SW480 (cell line): Measurements from ENCODE around the gene GRK5.

Experiments used
- DNase-seq: peaks from one replicate; pipeline ENCODE4 v3.0.0-alpha.2; 2016; ENCODE audit warnings: low spot score

GRK5 gene

DNA sequence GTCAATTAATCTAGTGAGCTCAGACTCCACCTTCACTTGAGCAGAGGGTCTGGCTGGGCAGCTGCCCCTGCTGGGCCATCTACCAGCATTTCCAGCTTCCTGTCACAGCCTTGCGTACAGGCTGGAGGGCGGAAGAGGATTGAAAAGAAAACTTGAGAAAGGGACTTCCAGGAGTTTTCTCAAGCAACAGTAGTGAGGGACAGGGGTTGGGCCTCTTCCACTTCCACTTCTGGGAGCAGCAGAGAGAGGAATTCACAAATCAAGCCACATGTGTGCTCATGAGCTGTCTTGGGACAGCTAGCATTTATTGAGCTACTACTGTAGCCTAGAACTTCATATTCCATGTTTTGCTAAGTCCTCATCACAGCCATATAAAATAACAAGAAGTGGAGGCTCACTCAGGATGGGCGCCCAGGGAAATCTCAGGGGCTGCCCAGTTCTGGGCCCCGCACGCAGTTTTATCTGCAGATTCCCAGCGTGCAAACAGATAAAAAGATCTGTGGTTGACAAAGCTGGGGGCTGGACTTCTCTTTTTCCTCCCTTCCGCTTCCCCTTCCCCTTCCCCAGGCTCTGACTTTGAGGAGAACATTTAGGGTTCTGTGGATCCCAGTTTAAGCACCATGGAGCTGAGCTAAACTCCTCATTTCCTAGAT lies 199.4 kb downstream of the GRK5 start:
- no peak for DNase-seq

DNA sequence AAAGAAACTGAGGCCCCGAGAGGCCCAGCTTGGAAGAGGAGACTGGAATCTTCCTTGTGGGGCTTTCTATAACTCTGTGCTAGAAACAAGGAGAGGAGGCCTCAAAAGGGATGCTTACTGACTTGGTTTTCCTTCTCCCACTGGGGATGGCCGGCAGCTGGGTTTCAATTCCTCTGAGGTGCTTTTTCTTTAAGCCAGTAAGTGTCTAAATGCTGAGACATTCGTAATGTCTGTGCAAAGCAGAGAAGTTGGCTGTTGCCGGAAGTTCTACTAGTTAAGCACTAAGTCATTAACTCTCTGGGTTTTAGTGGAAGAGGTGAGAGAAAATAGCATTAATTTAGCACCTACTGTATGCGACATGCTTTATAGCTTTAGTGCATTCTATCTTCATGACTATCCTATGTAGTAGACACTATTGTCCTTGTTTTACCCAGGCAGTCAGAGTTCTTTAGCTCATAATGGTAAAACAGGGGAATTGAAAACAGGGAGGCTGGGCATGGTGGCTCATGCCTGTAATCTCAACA lies 199.9 kb downstream of the GRK5 start:
- no peak for DNase-seq

DNA sequence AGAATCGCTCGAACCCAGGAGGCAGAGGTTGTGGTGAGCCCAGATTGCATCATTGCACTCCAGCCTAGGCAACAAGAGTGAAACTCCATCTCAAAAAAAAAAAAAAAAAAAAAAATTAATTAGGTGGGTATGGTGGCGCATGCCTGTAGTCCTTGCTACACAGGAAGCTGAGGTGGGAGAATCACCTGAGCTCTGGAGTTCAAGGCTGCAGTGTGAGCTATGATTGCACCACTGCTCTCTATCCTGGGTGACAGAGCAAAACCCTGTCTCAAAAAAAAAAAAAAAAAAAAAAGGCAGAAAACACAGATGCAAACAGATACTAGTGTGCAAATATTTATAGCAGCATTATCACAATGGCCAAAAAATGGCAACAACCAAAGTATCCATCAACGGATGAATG lies 200.7 kb downstream of the GRK5 start:
- no peak for DNase-seq

DNA sequence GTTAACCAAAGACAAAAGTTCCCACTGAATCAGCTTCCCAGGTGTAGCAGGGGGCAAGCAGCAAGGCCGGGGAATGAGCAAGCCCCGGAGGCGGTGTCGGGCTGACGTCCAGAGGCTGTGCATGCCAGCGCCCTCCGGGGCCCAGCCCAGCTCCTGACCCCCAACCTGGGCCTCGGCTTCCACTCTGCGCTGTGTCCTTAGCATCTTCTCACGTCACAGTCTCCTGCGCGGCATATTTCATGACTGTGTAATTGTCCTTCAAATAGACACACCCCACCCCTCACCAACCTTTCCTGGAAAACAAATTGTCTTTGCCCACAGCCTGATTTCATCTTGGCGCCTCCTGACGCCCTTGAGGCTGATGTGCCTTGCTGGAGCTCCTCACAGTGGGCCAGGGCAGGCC lies 201.6 kb downstream of the GRK5 start:
- no peak for DNase-seq

DNA sequence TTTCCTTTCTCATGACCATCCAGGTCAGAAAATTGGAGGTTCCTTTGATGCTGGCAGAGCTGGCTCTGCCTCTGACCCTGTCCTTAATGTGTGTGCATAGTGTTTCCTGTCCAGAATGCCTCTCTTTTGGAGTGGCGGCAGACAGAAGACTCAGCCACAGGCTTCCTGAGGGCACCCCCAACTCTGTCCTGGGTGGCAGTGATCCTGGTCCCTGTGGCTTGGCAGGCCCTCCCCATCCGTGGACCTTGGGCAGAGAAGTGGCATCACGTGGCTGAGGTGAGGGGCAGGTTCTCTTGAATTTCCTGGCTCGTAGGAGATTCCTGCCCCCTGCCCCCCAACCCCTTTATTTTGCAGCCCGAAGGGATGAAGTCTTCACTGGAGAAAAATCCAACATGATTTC lies 202.0 kb downstream of the GRK5 start:
- no peak for DNase-seq

DNA sequence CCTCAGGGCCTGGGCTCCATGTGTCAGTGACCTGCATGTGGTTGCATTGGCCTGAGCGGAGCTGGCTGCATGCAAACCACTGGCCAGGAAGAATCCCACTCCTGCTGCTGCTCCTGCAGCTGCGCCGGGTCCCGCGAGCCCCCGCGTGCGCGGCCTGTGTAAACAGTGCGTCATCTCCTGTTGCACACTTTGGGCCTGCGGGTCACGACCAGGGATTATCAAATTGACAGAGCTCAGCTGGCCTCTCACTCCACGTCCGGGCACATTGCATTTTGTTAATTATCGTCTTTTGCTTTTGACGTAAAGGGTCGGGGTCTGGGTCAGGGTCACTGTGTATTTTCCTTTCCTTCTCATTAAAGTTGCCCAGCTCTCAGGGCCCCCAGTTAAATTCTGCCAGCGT lies 202.5 kb downstream of the GRK5 start:
- no peak for DNase-seq

DNA sequence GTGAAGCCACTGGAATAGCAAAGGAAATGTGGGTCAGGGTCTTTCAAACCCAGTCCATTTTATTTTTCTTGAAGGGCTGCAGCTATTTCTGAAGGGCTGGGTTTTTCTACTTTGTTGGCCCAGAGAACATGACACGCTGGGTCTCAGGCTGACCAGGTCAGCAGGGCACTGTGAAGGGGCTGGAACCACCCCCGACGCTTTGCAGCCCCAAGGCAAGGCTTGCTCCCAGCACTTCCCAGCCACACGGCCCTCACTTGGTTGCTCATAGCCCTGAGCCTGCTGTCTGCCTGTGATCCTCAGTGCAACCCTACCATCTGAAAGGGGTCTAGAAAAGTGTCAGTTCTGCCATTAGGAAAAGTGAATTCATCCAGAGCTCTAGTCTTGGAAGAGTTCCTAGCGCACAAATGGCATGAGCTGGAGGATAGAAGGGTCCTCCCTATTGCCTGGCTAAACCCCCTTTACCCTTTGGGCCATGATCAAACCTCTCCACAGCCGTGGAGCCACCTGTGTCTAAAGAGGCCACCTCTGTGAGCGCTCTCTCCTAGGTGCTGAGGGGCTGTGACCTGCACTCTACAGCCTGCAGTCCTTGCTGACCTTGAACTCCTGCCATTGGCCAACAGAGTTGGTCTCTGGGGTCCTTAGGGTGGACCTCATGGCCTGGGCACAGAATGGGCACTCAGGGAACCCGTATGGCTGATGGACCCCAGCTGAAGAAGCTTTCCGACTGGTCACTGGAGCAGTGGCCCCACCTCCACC lies 203.2 kb downstream of the GRK5 start:
- no peak for DNase-seq

DNA sequence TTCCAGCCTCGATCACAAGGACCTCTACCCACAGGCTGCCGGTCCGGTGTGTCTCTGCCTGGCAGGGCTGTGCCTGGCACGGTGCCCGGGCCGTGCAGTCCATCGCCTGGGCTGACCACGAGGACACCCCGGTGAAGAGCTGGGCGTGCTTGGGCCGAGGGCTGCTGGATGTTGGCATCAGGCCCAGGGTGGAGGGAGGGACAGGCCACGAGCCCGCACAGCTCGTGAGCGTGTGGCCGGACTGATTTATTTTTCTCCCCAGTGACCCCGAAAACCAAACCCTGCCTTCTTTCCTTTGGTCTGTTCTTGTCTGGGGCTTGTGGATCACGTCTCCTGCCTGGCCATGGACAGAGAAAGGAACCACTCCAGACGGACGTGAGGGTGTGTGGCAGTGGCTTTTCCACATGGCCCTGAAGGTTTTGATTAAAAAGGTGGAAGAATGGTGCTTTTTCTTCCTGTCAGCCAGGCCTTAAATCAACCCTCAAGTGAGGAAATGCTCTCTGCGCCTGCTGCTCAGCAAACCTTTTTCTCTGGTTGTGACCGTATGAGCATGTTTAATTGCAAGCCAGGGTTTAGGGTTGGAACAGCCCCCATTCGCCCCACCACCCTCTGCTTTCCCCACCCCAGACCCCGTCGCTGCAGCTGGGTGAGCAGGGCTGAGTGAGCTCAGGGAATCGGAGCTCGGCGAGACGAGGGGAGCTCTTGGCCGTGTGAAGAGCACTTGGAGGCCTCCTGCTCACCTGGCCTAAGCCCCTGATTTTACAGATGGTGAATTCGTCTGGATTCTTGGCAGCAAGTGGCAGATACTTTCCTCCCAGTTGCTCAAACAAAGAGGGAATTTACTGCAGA lies 205.1 kb downstream of the GRK5 start:
- DNase-seq = no peak

DNA sequence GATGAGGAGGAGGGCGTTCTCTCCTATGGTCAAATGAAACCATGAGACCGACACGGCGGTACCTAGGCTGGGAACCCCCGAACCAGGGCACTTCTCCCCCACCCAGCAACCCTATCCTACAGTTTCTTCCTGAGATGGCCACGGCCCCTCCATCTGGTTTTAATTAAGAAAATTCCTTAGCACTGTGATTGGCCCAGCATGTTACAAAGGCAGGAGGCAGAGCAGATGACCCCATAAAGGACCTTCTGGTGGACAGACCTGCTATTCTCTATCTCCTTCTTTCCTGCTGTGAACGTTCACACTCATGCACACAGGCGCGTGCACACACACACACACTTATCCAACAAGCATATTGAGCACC lies 205.7 kb downstream of the GRK5 start:
- no peak for DNase-seq

DNA sequence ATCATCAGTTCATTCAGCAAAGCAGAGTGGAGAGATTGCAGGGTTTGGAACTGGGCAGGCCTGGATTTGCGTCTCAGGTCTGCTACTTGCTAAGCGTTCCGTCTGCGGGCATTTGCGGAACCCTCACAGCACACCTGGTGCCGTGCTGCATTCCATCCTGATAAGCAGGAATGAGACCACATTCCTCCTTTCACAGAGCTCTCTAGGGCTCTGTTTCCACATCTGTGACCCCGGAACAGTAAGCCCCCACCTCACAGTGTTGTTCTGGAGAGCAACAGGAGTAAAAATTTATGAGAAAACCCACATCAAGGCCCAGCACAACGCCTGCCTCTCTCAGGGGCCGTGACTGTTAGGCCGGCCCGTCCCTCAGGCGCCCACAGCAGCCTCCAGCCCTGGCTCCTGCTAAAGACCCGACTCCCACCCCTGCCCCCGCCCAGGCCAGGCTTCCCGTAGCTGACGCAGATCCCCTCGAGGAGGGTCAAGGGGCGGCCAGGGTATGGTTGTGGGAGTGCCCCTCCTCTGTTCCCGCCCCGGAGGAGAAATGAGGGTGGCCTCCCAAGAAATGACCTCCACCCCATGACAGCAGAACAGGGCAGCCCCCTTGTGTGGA lies 206.2 kb downstream of the GRK5 start:
- DNase-seq = no peak

DNA sequence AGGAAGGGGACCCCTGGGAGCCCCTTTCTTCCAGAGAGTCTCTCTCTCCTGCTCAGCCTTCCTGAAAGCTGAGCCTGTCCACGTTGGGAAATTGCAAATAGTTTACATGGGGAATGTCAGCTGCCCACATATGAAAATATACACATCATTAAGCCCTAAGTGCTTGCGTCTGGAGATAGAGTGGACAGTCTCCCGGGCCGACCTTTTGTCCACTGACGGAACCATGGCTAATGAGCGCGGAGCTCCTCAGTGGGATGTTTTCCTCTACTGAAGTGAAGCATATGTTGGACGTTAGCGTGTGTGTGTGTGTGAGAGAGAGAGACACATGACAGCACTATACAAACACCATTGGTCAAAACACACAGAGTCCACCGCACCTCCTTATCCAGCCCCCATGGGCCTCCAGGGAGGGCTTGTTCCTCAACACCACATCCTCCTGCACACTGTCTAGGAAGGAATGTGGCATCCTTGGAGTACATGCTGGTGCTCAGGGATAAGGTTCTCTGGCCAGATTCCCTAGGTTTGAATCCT lies 206.8 kb downstream of the GRK5 start:
- DNase-seq = no peak

DNA sequence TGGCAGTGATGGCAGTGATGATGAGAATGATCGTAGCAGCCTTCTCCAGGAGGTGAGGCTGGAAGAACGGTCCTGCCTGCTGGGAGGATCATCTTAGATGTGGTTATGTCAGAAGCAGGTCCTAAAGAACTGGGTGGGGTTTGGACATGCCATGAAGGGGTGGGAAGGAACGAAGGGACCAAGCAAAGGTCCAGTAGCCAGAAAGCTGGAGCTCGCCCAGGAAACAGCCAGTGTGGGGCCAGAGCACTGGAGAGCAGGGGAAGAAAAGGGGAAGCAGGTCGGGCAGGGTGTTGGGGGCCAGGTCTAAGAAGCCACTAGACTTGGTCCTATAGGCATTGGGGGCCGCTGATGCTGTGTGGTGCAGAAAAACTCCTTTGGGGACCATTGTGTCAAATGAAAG lies 207.8 kb downstream of the GRK5 start:
- DNase-seq = no peak

DNA sequence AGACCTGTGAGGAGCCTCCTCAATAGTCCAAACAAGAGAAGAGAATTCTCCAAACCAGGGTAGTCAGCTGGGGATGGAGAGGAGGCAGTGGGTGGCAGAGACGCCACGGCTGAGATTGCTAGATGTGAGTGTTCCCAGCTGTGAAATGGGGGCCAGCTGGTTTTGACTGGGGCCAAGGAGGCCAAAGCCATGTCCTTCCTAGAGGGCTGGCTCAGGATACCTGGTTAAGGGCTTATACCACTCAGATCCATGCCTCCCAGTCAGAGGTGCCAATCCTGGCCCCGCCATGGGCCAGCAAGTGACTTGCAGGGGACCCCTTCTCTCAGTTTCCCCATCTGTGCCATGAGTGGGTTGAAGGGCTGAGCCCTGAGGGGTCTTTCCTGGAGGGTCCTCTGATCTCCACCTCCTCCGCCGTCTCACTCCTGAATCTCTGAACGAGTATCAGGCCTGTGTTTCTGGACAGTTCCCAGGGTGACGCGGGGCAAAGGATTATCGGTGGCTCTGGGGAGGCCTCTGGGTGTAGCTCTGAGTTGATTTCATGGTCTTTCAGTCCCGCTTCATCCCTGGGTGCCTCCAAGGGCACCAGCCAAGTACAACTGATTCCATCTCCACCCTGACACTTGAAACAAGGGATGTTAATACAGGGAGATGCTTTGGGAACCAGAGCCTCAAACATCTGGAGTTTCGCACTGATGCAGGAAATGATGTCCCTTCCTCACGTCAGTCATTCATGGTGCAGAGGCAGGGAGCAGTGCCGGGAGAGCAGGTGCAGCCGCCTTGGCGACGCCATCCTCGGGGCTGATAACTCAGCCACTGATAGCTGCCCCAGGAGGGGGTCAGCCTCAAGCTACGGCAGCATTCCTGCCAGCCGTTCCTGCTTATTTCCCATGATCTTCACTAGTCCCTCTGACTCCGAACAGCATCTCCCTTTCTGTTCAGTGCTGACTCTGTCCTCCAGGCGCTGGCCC lies 208.4 kb downstream of the GRK5 start:
- no peak for DNase-seq

DNA sequence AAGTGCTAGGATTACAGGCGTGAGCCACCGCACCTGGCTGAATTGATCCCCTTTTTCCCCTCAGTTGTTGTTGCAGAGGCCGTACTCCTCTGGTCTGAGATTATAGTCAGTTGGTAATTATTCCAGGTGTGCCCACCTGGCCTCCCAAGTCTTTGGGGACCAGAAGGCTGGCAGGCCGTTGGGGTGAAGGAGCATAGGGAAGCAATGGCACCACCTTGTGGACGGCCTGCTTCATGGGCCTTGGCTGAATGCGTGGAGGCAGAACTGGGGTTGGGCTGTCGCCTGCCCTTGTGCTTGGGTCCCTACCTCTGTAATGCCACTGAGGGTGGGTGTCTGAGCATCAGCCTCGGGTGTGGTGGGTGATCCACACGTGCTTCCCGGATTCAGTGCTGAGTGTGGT lies 209.5 kb downstream of the GRK5 start:
- DNase-seq = peak; percentile 55

DNA sequence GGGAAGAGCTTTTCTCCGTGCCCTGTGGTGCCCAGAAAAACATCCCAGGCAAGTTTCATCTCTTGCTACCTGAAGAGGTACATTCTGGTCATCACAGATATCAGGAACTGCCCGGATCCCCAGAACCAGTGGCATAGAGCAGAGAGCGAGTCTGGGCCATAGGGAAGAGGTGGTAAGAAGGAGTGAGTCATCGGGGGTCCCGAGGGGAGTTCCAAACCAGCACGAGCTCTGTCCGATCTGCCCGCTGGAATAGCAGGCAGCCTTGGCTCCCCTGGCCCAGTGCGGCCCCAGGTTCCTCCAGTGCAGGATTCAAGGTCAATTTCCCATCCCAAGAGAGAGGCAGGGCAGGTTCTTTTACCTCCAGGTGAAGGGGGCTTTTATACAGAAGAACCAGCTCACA lies 210.5 kb downstream of the GRK5 start:
- DNase-seq = no peak

DNA sequence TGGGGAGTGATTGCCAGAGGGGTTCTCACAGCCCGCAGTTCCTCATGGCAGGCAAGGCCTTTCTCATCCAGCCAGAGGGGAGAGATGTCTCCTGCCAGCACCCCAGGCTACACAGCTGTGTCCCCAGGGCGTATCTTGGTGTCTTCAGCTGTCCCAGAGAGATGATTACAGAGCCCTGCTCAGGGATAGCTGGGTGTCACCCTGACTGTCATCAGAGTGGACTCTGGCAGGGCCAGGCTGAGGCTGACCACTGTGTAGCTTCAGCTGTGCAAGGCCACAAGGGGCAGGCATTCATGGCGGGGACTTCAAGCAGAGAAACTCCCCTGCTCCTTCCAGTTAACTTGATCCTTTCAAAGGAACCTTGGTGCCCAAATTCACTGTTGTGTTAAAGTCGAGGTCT lies 211.0 kb downstream of the GRK5 start:
- DNase-seq = no peak

DNA sequence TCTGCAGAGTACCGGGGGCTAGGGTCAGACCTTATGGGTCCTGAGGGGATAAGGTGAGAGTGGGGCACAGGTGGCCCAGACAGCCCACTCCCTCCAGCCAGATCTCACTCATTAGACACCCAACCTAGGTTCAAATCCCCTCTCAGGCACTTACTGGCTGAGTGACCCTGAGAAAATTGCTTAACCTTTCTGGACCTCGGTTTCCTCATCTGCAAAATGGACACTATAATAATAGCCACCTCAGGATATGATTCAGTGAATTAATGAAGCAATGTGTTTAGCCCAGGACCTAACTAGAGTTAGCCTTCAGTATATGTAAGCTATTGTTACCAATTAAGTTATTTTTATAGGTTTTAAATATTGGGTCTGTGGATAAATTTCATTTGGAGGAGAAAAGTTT lies 212.6 kb downstream of the GRK5 start:
- no peak for DNase-seq

DNA sequence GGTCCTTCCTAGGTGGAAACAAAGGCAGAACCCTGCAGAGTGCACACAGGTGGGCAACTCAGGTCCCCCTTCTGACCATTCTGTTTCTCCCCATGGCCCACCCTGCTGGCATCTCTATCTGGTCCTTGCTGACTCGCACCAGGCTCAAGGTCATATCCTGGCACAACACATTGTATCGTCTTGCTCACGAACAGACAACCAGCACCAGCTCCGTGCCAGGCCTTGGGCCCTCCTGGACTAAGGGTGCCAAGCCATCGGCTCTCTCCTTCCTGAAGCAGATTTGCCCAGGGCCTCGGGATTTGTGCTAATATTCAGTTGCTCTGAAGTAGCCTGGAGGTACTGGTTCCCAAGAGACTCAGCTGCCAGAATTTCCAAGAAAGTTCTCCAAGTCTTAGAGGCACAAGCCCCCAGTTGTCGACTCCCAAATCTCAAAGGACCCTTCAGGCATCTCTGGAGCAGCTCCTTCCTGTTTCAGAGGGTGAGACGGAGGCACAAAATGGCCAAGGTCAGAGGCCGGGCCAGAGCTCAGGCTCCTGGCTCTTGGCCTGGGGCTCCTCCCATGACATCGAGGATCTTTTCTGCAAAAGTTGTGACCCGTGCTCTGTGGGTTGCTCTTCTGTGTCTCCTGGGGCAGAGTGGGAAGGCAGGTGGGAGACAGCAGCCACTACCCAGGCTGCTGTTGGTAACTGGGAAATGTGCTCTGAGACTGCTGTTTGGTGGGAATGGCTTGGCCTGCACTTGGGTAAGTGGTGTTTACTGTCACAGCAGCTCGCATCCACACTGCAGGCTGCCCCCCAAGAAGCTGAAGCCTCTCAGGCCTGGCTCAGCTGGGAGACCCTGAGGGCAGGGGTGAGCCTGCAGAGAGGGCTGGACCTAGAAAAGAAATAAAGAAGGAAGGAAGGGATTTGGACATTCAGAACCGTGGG lies 213.8 kb downstream of the GRK5 start:
- no peak for DNase-seq

DNA sequence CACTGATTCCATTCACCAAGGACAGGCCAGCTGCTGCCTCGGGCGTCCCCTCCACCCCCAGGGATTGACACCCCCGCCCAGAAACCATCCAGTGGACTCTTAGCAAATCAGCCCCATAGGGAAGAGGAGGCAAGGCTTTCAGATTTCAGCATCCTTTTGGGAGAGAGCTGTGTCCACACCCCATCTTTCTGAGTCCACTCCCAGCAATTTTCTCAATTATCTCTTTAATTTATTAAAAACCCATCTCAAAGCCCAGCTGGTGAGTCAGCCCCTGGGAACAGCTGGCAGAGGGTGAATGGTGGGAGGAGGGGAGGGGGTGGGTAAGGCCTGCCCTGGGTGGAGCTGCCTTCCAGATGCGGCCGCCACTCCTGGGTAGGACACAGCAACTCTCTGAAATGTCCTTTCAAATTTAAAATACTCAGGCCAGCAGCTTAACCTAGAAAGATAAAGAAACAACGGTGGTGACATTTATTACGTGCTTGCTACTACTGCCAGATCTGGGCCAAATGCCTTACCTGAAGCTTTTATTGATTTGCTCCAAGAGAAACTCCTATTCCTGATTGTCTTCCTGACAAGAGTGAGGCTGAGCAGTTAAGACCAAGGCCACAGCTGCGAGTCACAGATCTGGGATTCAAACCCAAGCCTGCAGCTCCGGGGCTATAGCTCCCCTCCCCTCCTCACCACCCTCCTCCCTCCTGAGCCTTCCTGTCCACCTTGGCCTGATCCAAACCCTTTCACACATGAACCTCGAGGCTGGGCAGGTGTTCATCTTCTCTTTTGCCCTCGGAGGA lies 214.7 kb downstream of the GRK5 start:
- no peak for DNase-seq
